ENCODE data around the gene TEX29. TPM values are rescaled to one million over a fixed set of nuclear protein-coding genes. Genes with fewer than 3 reads are reported as not detected.
A peak's percentile ranks its signal among the peaks of the same experiment; 100 is the strongest.

The TEX29 gene
- total and polyA plus RNA-seq, 2 of the 4 experiments (the other 2 are of a cell fraction): 0.46 TPM; not detected in 1

DNA sequence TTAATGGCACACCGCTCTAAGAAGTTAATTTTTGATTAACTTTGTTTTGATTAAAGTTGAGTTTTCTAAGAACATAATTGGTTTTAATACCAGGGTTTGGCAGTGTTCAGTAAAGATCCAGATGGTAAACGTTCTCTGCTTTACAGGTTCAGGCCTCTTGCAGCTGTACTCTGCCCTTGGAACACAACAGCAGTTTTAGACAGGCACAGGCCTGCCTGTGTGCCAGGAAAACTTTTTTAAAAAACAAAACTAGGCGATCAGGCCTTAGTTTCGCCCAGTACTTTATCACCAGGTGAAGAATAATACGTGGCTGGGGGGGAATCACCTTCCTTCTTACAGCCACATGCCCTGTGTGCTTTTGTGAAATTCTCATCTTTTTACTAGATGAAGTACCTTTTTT lies 38.0 kb upstream of the TEX29 start:
- peak overlapping the region; percentile 12; the same call in 1 of the 2 replicates for H2BK120ac ChIP-seq (ENCODE audit: low read depth, low read length)
- peaks cover 52% of the 10 kb centered on the region for H3K36me3 ChIP-seq (ENCODE audit: control insufficient read depth, insufficient read depth, low read length)
- intact Hi-C loops (cut with micrococcal nuclease): no loop called here
- no peak overlapping the region for H3K4me2 ChIP-seq (ENCODE audit: low read depth, low read length)
- peak overlapping the region; percentile 26; the same call in 1 of the 3 replicates for H2BK15ac ChIP-seq (ENCODE audit: low read depth, low read length)
- peak overlapping the region; percentile 28 to 32; a peak in 2 of 4 replicates for H4K8ac ChIP-seq (ENCODE audit: low read depth in 2 of 2, low read length in 2 of 2)
- peaks cover 11% of the 10 kb centered on the region for H3K4me1 ChIP-seq (ENCODE audit: control insufficient read depth, insufficient read depth, low read length)
- ATAC-seq (ENCODE audit: low read depth) (no peak), DNase-seq (no peak)
- H4K20me1 ChIP-seq (ENCODE audit: insufficient read depth, low read length): no peaks in the 10 kb centered on the region; the same call in 1 of the 2 replicates
- TF ChIP-seq CTCF (conservative IDR thresholded peaks at IDR 0.05; ENCODE audit: low read depth, low read length): no peak
- no peak for TF ChIP-seq MAFK (IDR thresholded peaks at IDR 0.05; ENCODE audit: low read depth, low read length)
- ChIA-PET CTCF (no interaction called here), POLR2A (ENCODE audit: unreplicated experiment) (no interaction called here)
- no peaks in the 10 kb centered on the region for H3K27me3 ChIP-seq (ENCODE audit: control insufficient read depth, insufficient read depth, low read length)
- H4K5ac ChIP-seq (ENCODE audit: low read depth, low read length): no peak overlapping the region
- H2AK5ac ChIP-seq (ENCODE audit: low read depth, low read length): peak overlapping the region; percentile 37; the same call in 1 of the 2 replicates
- no peaks in the 10 kb centered on the region for H3K9me3 ChIP-seq (ENCODE audit: control insufficient read depth, insufficient read depth, low read length)
- dilution Hi-C loops (cut with HindIII; ENCODE audit: low sequenced_read_pairs, unreplicated experiment): no loop called here
- H3K79me1 ChIP-seq (ENCODE audit: low read depth in 1 of 2, low read length in 2 of 2): peaks cover 24 to 60% of the 10 kb centered on the region in 2 experiments
- no peak overlapping the region for H3K56ac ChIP-seq (ENCODE audit: extremely low read depth, insufficient read depth, low read length)
- peak overlapping the region; percentile 6; the same call in 1 of the 2 replicates for H3K27ac ChIP-seq (ENCODE audit: insufficient read depth, low read length)
- H3K9me1 ChIP-seq (ENCODE audit: insufficient read depth, low read length): peaks cover 16% of the 10 kb centered on the region
- H2AK9ac ChIP-seq (replicated peaks; ENCODE audit: low read depth, low read length, poor library complexity): peak overlapping the region; percentile 2
- no peak overlapping the region for H3K4me3 ChIP-seq (ENCODE audit: insufficient read depth, low read depth, low read length)
- no TSS peak for BruUV-seq (replicated peaks)
- 0 out of 2 replicates have a peak overlapping the region, but pooled peaks have one; percentile 7 for H3K14ac ChIP-seq (replicated peaks; ENCODE audit: low read depth, low read length)
- no peak overlapping the region for H2AFZ ChIP-seq (replicated peaks; ENCODE audit: low read length, poor library complexity)
- H4K91ac ChIP-seq (ENCODE audit: insufficient read depth, low read depth, low read length): peak overlapping the region; percentile 40
- H3K4ac ChIP-seq (ENCODE audit: low read depth, low read length): peak overlapping the region; percentile 30
- H3K9ac ChIP-seq (ENCODE audit: low read depth, low read length): no peak overlapping the region
- H3K18ac ChIP-seq (ENCODE audit: low read depth, low read length): no peak overlapping the region
- H2BK20ac ChIP-seq (ENCODE audit: low read depth, low read length): no peak overlapping the region
- no peak overlapping the region for H3K23ac ChIP-seq (ENCODE audit: low read depth, low read length)
- 100% methylated on average over 1 of the region's 5 CpGs; no CpG with 5 or more reads in 1 of the 2 experiments for WGBS, 2 experiments (ENCODE audit: extremely low coverage in 2 of 2, insufficient read length in 1 of 2)
- H2BK5ac ChIP-seq (ENCODE audit: low read depth, low read length, poor library complexity, severe bottlenecking): peak overlapping the region; percentile 0
- in situ Hi-C loops (cut with MboI; ENCODE audit: low sequenced_read_pairs): no loop called here

Data from IMR-90 (cell line).